Prostate gland (tissue), 2 donors: Measurements from ENCODE around the gene HEBP2.

Experiments used
- CTCF ChIP-seq, 4 experiments: fragments of 200-600 bp in 2 of 4; fragments of 450-650 bp in 2 of 4; sonication (generic) in 2 of 4; IDR thresholded peaks; 1 replicate in 3 of 4; 2 replicates in 1 of 4; pipeline ENCODE4 v1.5.1; 2016 to 2019; ENCODE audit warnings: antibody characterized with exemption in 4 of 4, mild to moderate bottlenecking in 2 of 4, moderate library complexity in 2 of 4
- POLR2A ChIP-seq: fragments of 450-650 bp; IDR thresholded peaks from one replicate; pipeline ENCODE4 v1.6.1; 2016; ENCODE audit warnings: antibody characterized with exemption, mild to moderate bottlenecking
- POLR2AphosphoS5 ChIP-seq: sonication (generic); formaldehyde crosslinking; IDR thresholded peaks from one replicate; pipeline ENCODE4 v1.6.1; 2017; ENCODE audit warnings: antibody characterized with exemption

- TF ChIP-seq CTCF (IDR thresholded peaks at IDR 0.05) (no peak), POLR2A (no peak), POLR2AphosphoS5 (no peak)
Measured at GRCh38 chr6:138389551-138389950, 14.5 kb upstream of the HEBP2 start.
